K562 (cell line): ENCODE data around the gene SNX9. TPM values are rescaled to one million over a fixed set of nuclear protein-coding genes. Genes with fewer than 3 reads are reported as not detected.

Source experiments
- CXXC5 ChIP-seq: fragments of 250-450 bp; sonication (Bioruptor Pico); IDR thresholded peaks from 2 replicates; pipeline ENCODE4 v1.8.0; 2022; ENCODE audit warnings: inconsistent platforms, mild to moderate bottlenecking, moderate library complexity
- KDM1A ChIP-seq, 2 experiments: fragments of 450-650 bp; IDR thresholded peaks; 2 replicates each; pipeline ENCODE4 v1.6.1; 2016; ENCODE audit warnings: mild to moderate bottlenecking in 2 of 2
- PTRF ChIP-seq: fragments of 450-650 bp; IDR thresholded peaks from 2 replicates; pipeline ENCODE4 v1.6.1; 2016; ENCODE audit warnings: mild to moderate bottlenecking, missing genetic modification characterization, missing compliant biosample characterization
- RCOR1 ChIP-seq, 2 experiments: IDR thresholded peaks; 2 replicates each; pipeline ENCODE4 v1.6.1; 2012; ENCODE audit warnings: low read depth in 2 of 2, low read length in 2 of 2, borderline replicate concordance in 1 of 2, improper control_type of control experiment in 1 of 2
- SMARCA4 ChIP-seq: fragments of 450-650 bp; IDR thresholded peaks from 2 replicates; pipeline ENCODE4 v1.6.1; 2016
- TEAD1 ChIP-seq, 2 experiments: fragments of 450-650 bp in 1 of 2; sonication (generic) in 1 of 2; formaldehyde crosslinking; IDR thresholded peaks; 2 replicates each; pipeline versions ENCODE4 v1.4.0 to v1.8.0; 2020 to 2022; ENCODE audit warnings: mild to moderate bottlenecking in 2 of 2, missing genetic modification reagents in 1 of 2
- ZFX ChIP-seq: sonication (generic); formaldehyde crosslinking; IDR thresholded peaks from 2 replicates; pipeline ENCODE4 v1.8.0; 2022; ENCODE audit warnings: mild to moderate bottlenecking, missing genetic modification reagents, moderate library complexity
- polyA plus RNA-seq, 8 experiments: library from polyadenylated mRNA; depleted of rRNA in 4 of 8; stranded (reverse) in 5 of 8; unstranded in 3 of 8; fragments of >200 nt; fragmentation: Nextera tagmentation in 2 of 8; fragmentation: Illumina TruSeq in 1 of 8; extraction: Ambion mirVana in 2 of 8; extraction: Trizol in 1 of 8; gene quantifications; 2 replicates each; pipeline versions ENCODE4 v1.2.1 to v1.2.3, GENCODE V29; 2011 to 2014; ENCODE audit warnings: inconsistent platforms in 1 of 8, missing spikeins in 1 of 8
- total RNA-seq, 7 experiments: library from RNA; depleted of rRNA in 6 of 7; stranded (reverse); fragments of >200 nt in 6 of 7; fragmentation: Illumina TruSeq in 2 of 7; extraction: Trizol in 2 of 7; gene quantifications; 2 replicates each; pipeline versions ENCODE4 v1.2.1 to v1.2.3, GENCODE V29; 2011 to 2021; ENCODE audit warnings: low replicate concordance in 1 of 7
- TF ChIP-seq, protein P1 (sequence below): sonication (generic); formaldehyde crosslinking; IDR thresholded peaks from 2 replicates; pipeline ENCODE4 v1.9.0; 2022; ENCODE audit warnings: mild to moderate bottlenecking, missing genetic modification reagents
- TF ChIP-seq, protein P2 (sequence below): fragments of 450-650 bp; IDR thresholded peaks from 2 replicates; pipeline ENCODE4 v1.6.1; 2016
- TF ChIP-seq, protein P3 (sequence below): fragments of 200-800 bp; sonication (Bioruptor generic); IDR thresholded peaks from 2 replicates; pipeline ENCODE4 v1.6.1; 2017; ENCODE audit warnings: missing genetic modification characterization, missing compliant biosample characterization
- TF ChIP-seq, protein P4 (sequence below): fragments of 200-800 bp; sonication (Bioruptor generic); IDR thresholded peaks from 2 replicates; pipeline ENCODE4 v1.6.1; 2017; ENCODE audit warnings: missing genetic modification characterization, missing compliant biosample characterization

SNX9 gene
- total and polyA plus RNA-seq, 9 of the 15 experiments (the other 6 are each of a cell fraction or from before 2014, with no cell fraction given) = 6.0 to 81.7 (median 57.1) TPM

DNA sequence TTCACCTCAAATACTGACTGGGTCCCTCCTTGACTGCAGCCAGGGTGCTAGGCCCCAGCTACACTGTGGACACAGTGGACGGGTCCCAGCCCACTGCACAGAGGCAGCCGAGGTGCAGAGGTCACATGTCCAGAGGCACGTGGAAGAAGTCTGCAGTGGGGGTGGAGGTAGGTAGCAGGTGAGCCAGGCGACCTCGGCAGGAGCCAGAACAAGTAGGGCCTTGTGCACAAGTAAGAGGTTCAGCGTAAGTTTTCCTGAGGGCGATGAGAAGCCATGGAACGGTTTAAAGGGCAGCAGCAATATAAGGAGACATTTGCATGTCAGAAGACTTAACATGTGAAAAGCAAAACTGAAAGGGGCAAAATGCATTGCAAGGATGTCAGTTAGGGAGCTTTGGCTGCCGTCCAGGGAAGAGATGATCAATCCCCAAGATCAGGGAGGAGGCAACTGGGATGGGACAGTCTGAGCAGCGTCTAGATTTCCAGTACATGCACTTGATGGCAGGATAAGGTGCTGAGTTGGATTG lies 49.7 kb upstream of the SNX9 start (continued):
- TF ChIP-seq, protein P1, sequence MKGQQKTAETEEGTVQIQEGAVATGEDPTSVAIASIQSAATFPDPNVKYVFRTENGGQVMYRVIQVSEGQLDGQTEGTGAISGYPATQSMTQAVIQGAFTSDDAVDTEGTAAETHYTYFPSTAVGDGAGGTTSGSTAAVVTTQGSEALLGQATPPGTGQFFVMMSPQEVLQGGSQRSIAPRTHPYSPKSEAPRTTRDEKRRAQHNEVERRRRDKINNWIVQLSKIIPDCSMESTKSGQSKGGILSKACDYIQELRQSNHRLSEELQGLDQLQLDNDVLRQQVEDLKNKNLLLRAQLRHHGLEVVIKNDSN = peak; percentile 53; the same call in 1 of the 2 replicates
- TF ChIP-seq, protein P2, sequence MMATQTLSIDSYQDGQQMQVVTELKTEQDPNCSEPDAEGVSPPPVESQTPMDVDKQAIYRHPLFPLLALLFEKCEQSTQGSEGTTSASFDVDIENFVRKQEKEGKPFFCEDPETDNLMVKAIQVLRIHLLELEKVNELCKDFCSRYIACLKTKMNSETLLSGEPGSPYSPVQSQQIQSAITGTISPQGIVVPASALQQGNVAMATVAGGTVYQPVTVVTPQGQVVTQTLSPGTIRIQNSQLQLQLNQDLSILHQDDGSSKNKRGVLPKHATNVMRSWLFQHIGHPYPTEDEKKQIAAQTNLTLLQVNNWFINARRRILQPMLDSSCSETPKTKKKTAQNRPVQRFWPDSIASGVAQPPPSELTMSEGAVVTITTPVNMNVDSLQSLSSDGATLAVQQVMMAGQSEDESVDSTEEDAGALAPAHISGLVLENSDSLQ = peak; percentile 43; the same call in 1 of the 2 replicates
- peak in 1 of 2 experiments; percentile 22; a peak in 1 of 4 replicates for TF ChIP-seq KDM1A (IDR thresholded peaks at IDR 0.05)
- TF ChIP-seq, protein P3, sequence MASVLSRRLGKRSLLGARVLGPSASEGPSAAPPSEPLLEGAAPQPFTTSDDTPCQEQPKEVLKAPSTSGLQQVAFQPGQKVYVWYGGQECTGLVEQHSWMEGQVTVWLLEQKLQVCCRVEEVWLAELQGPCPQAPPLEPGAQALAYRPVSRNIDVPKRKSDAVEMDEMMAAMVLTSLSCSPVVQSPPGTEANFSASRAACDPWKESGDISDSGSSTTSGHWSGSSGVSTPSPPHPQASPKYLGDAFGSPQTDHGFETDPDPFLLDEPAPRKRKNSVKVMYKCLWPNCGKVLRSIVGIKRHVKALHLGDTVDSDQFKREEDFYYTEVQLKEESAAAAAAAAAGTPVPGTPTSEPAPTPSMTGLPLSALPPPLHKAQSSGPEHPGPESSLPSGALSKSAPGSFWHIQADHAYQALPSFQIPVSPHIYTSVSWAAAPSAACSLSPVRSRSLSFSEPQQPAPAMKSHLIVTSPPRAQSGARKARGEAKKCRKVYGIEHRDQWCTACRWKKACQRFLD = no peak
- TF ChIP-seq SMARCA4 = peak; percentile 42; the same call in 1 of the 2 replicates
- TF ChIP-seq TEAD1 (CRISPR knock-in tag; IDR thresholded peaks at IDR 0.05) = no peak
- 0 out of 2 replicates have a peak, but pooled peaks have one; percentile 18 for TF ChIP-seq CXXC5 (CRISPR knock-in tag)
- peak in 1 of 2 experiments; percentile 82; a peak in 2 of 4 replicates for TF ChIP-seq RCOR1 (IDR thresholded peaks at IDR 0.05; ENCODE audit: borderline replicate concordance in 1 of 2, low read depth in 2 of 2, low read length in 2 of 2)
- no peak; the same call in 1 of the 2 replicates for TF ChIP-seq ZFX (CRISPR knock-in tag)
- TF ChIP-seq, protein P4, sequence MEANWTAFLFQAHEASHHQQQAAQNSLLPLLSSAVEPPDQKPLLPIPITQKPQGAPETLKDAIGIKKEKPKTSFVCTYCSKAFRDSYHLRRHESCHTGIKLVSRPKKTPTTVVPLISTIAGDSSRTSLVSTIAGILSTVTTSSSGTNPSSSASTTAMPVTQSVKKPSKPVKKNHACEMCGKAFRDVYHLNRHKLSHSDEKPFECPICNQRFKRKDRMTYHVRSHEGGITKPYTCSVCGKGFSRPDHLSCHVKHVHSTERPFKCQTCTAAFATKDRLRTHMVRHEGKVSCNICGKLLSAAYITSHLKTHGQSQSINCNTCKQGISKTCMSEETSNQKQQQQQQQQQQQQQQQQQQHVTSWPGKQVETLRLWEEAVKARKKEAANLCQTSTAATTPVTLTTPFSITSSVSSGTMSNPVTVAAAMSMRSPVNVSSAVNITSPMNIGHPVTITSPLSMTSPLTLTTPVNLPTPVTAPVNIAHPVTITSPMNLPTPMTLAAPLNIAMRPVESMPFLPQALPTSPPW = 0 out of 2 replicates have a peak, but pooled peaks have one; percentile 6
- no peak for TF ChIP-seq PTRF (tag)
